CD14-positive monocyte (primary cell): ENCODE measurements around the gene ALDH9A1. TPM values are rescaled to one million over a fixed set of nuclear protein-coding genes. Genes with fewer than 3 reads are reported as not detected.

Experiments
- DNase-seq, 3 donors: peaks; one replicate each; pipeline ENCODE4 v3.0.0-alpha.2; 2011 to 2022
- H2AFZ ChIP-seq: 2 replicates; pipeline ENCODE4 v1.6.0; 2012; ENCODE audit warnings: mild to moderate bottlenecking, low read depth, low read length, inconsistent platforms; ENCODE audit not compliant: insufficient read depth, poor library complexity, severe bottlenecking
- H3K27ac ChIP-seq, 2 donors: 1 replicate in 1 of 2; 2 replicates in 1 of 2; pipeline ENCODE4 v1.5.1; 2012 to 2013; ENCODE audit warnings: low read length in 2 of 2, control low read depth in 1 of 2, inconsistent platforms in 1 of 2, low read depth in 1 of 2, mild to moderate bottlenecking in 1 of 2
- H3K27me3 ChIP-seq, 2 donors: one replicate each; pipeline versions ENCODE4 v1.6.0 to v1.6.1; 2011 to 2013; ENCODE audit warnings: low read length in 2 of 2; ENCODE audit not compliant: control insufficient read depth in 2 of 2, insufficient read depth in 2 of 2
- H3K36me3 ChIP-seq, 2 donors: replicated peaks in 1 of 2; 1 replicate in 1 of 2; 2 replicates in 1 of 2; pipeline versions ENCODE4 v1.5.1 to v1.6.1; 2012 to 2013; ENCODE audit warnings: low read length in 2 of 2, control low read depth in 1 of 2, inconsistent platforms in 1 of 2, mild to moderate bottlenecking in 1 of 2; ENCODE audit not compliant: insufficient read depth in 2 of 2, control insufficient read depth in 1 of 2
- H3K4me1 ChIP-seq, 2 donors: 1 replicate in 1 of 2; 2 replicates in 1 of 2; pipeline versions ENCODE4 v1.5.1 to v1.6.1; 2012 to 2013; ENCODE audit warnings: low read length in 2 of 2, control low read depth in 1 of 2, inconsistent platforms in 1 of 2, mild to moderate bottlenecking in 1 of 2, moderate library complexity in 1 of 2; ENCODE audit not compliant: insufficient read depth in 2 of 2, control insufficient read depth in 1 of 2
- H3K4me2 ChIP-seq: replicated peaks from 2 replicates; pipeline ENCODE3; 2012; ENCODE audit warnings: low read length, moderate library complexity, mild to moderate bottlenecking; ENCODE audit not compliant: poor library complexity, severe bottlenecking; ENCODE audit errors: extremely low read depth
- H3K4me3 ChIP-seq, 3 experiments: fragments of 200-600 bp in 1 of 3; sonication (generic) in 1 of 3; replicated peaks in 1 of 3; 1 replicate in 2 of 3; 2 replicates in 1 of 3; pipeline ENCODE4 v1.5.1; 2011 to 2013; ENCODE audit warnings: low read length in 3 of 3, mild to moderate bottlenecking in 3 of 3, control low read depth in 2 of 3, low read depth in 2 of 3, inconsistent platforms in 1 of 3, moderate library complexity in 1 of 3
- H3K79me2 ChIP-seq: 2 replicates; pipeline ENCODE4 v1.6.0; 2012; ENCODE audit warnings: mild to moderate bottlenecking, control low read depth, inconsistent platforms, low read length, moderate library complexity; ENCODE audit not compliant: insufficient read depth
- H3K9ac ChIP-seq: 2 replicates; pipeline ENCODE4 v1.6.0; 2017; ENCODE audit warnings: low read length, mild to moderate bottlenecking; ENCODE audit not compliant: insufficient read depth, poor library complexity, severe bottlenecking
- H3K9me3 ChIP-seq, 2 donors: replicated peaks in 1 of 2; 1 replicate in 1 of 2; 2 replicates in 1 of 2; pipeline versions ENCODE4 v1.5.1 to v1.6.1; 2012 to 2013; ENCODE audit warnings: low read length in 2 of 2, control low read depth in 1 of 2; ENCODE audit not compliant: control insufficient read depth in 1 of 2, insufficient read depth in 1 of 2
- H4K20me1 ChIP-seq: 2 replicates; pipeline ENCODE4 v1.6.0; 2012; ENCODE audit warnings: mild to moderate bottlenecking, low read length, control low read depth, moderate library complexity; ENCODE audit not compliant: insufficient read depth
- H3K27ac Mint-ChIP-seq, 7 donors: one replicate each; pipeline ENCODE4 v1.8.0; 2020; ENCODE audit warnings: mild to moderate bottlenecking in 7 of 7, mixed read lengths in 7 of 7, moderate library complexity in 6 of 7, inconsistent platforms in 2 of 7
- H3K27me3 Mint-ChIP-seq, 3 donors: one replicate each; pipeline ENCODE4 v1.8.0; 2021 to 2022; ENCODE audit warnings: low read depth in 3 of 3, mild to moderate bottlenecking in 3 of 3, mixed read lengths in 3 of 3, moderate library complexity in 3 of 3, inconsistent platforms in 1 of 3
- H3K36me3 Mint-ChIP-seq, 2 donors: one replicate each; pipeline ENCODE4 v1.8.0; 2020; ENCODE audit warnings: mixed read lengths in 2 of 2, inconsistent platforms in 1 of 2, mild to moderate bottlenecking in 1 of 2
- H3K4me1 Mint-ChIP-seq: one replicate; pipeline ENCODE4 v1.8.0; 2020; ENCODE audit warnings: mild to moderate bottlenecking, mixed read lengths
- H3K4me3 Mint-ChIP-seq, 2 donors: one replicate each; pipeline ENCODE4 v1.8.0; 2020; ENCODE audit warnings: mild to moderate bottlenecking in 2 of 2, mixed read lengths in 2 of 2, moderate library complexity in 1 of 2
- H3K9me3 Mint-ChIP-seq, 7 donors: one replicate each; pipeline ENCODE4 v1.8.0; 2020 to 2022; ENCODE audit warnings: mixed read lengths in 7 of 7, mild to moderate bottlenecking in 6 of 7, moderate library complexity in 6 of 7, inconsistent platforms in 2 of 7
- WGBS: methylation state at CpG from one replicate; pipeline ENCODE4 v1.1.5; 2013; ENCODE audit warnings: missing lambda C conversion rate; ENCODE audit not compliant: insufficient coverage; 5-methylcytosine and 5-hydroxymethylcytosine counted together
- intact Hi-C, 2 donors: fragments of 100-400 bp; cut with micrococcal nuclease; formaldehyde crosslinking; loops; one replicate each; pipeline versions ENCODE4 v1.15.0 to v1.15.1; 2023
- polyA plus RNA-seq, 3 donors: library from polyadenylated mRNA; depleted of rRNA in 1 of 3; unstranded in 2 of 3; stranded (reverse) in 1 of 3; fragments of 300-500 nt in 2 of 3; fragments of >200 nt in 1 of 3; fragmentation: Illumina TruSeq in 2 of 3; gene quantifications; 1 replicate in 2 of 3; 2 replicates in 1 of 3; pipeline ENCODE4 v1.2.3, GENCODE V29; 2012 to 2021
- TF ChIP-seq, protein P1 (sequence below): fragments of 200-600 bp; IDR thresholded peaks from one replicate; pipeline ENCODE4 v1.8.0; 2022; ENCODE audit warnings: antibody characterized with exemption, mild to moderate bottlenecking

The ALDH9A1 gene
- polyA plus RNA-seq, 3 donors: 23.7 to 60.0 (median 57.7) TPM

DNA sequence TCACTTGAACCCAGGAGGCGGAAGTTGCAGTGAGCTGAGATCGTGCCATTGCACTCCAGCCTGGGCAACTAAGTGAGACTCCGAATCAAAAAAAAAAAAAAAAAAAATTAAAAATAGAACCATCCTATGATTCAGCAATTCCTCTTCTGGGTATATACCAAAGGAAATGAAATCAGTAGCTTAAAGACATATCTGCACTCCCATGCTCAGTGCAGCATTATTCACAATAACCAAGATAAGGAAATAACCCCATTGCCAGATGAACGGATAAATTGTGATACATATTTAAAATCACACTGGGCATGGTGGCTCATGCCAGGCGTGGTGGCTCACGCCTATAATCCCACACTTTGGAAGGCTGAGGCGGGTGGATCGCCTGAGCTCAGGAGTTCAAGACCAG, 23.8 kb downstream of the ALDH9A1 start:
- Histone ChIP-seq H4K20me1 (no peaks in the 10 kb centered on the region), H2AFZ (no peak overlapping the region), H3K27ac (peak overlapping the region in 1 of 2 donors; percentile 59), H3K9ac (no peak overlapping the region), H3K27me3 (no peaks in the 10 kb centered on the region), H3K9me3 (no peaks in the 10 kb centered on the region), H3K4me1 (peaks cover 25 to 46% of the 10 kb centered on the region in 2 donors), H3K79me2 (peaks cover 29% of the 10 kb centered on the region), H3K36me3 (peaks cover 22 to 31% of the 10 kb centered on the region in 2 donors), H3K4me3 (no peak overlapping the region), H3K4me2 (no peak overlapping the region)
- Mint-ChIP-seq H3K4me3 (no peak overlapping the region), H3K27me3 (no peaks in the 10 kb centered on the region), H3K4me1 (peaks cover 52% of the 10 kb centered on the region), H3K27ac (peak overlapping the region; percentile 63 to 86 (median 74)), H3K36me3 (peaks cover 36 to 48% of the 10 kb centered on the region in 2 donors), H3K9me3 (no peaks in the 10 kb centered on the region)
- peak; percentile 12 to 18 (median 13) for DNase-seq
- intact Hi-C loops: no loop called here
- 13% methylated on average over 1 of the region's 8 CpGs for WGBS
- TF ChIP-seq, protein P1, sequence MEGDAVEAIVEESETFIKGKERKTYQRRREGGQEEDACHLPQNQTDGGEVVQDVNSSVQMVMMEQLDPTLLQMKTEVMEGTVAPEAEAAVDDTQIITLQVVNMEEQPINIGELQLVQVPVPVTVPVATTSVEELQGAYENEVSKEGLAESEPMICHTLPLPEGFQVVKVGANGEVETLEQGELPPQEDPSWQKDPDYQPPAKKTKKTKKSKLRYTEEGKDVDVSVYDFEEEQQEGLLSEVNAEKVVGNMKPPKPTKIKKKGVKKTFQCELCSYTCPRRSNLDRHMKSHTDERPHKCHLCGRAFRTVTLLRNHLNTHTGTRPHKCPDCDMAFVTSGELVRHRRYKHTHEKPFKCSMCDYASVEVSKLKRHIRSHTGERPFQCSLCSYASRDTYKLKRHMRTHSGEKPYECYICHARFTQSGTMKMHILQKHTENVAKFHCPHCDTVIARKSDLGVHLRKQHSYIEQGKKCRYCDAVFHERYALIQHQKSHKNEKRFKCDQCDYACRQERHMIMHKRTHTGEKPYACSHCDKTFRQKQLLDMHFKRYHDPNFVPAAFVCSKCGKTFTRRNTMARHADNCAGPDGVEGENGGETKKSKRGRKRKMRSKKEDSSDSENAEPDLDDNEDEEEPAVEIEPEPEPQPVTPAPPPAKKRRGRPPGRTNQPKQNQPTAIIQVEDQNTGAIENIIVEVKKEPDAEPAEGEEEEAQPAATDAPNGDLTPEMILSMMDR: no peak

DNA sequence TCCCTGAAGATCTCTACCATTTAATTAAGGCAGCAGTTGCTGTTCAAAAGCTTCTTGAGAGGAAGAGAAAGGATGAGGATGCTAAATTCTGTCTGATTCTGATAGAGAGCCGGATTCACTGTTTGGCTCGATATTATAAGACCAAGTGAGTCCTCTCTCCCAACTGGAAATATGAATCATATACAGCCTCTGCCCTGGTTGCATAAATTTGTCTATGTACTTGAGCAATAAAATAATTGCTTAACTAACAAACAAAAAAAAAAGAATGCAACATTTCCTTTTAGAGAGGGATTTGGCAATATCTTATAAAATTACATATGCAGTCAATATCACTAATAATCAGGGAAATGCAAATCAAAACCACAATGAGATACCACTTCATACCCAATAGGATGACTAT, 26.8 kb downstream of the ALDH9A1 start:
- H3K9ac ChIP-seq: peak overlapping the region; percentile 29
- TF ChIP-seq, protein P1: no peak
- DNase-seq: peak; percentile 43 to 78 (median 72)
- no peak overlapping the region for H2AFZ ChIP-seq
- H3K4me2 ChIP-seq: peak overlapping the region; percentile 67
- H3K9me3 ChIP-seq: no peaks in the 10 kb centered on the region
- H3K4me1 ChIP-seq: peaks cover 39 to 64% of the 10 kb centered on the region in 2 donors
- H3K27ac ChIP-seq: peak overlapping the region; percentile 72 to 80
- H4K20me1 ChIP-seq: no peaks in the 10 kb centered on the region
- 0% methylated on average over 1 of the region's 2 CpGs for WGBS
- no peaks in the 10 kb centered on the region for H3K27me3 ChIP-seq
- H3K27me3 Mint-ChIP-seq: no peaks in the 10 kb centered on the region
- H3K4me1 Mint-ChIP-seq: peaks cover 72% of the 10 kb centered on the region
- no peaks in the 10 kb centered on the region for H3K9me3 Mint-ChIP-seq
- intact Hi-C loops: no loop called here
- peaks cover 37 to 42% of the 10 kb centered on the region in 2 donors for H3K36me3 Mint-ChIP-seq
- H3K79me2 ChIP-seq: peaks cover 41% of the 10 kb centered on the region
- H3K4me3 ChIP-seq: peak overlapping the region in 1 of 3 experiments; percentile 53
- H3K36me3 ChIP-seq: peaks cover 19 to 32% of the 10 kb centered on the region in 2 donors
- H3K4me3 Mint-ChIP-seq: peak overlapping the region; percentile 34 to 82
- peak overlapping the region; percentile 85 to 96 (median 94) for H3K27ac Mint-ChIP-seq
